Measurements from ENCODE around the gene GPR146. TPM values are rescaled to one million over a fixed set of nuclear protein-coding genes. Genes with fewer than 3 reads are reported as not detected.

Gene GPR146
- polyA plus RNA-seq, 1 donor from 2014 or later, result 2.6 TPM

DNA sequence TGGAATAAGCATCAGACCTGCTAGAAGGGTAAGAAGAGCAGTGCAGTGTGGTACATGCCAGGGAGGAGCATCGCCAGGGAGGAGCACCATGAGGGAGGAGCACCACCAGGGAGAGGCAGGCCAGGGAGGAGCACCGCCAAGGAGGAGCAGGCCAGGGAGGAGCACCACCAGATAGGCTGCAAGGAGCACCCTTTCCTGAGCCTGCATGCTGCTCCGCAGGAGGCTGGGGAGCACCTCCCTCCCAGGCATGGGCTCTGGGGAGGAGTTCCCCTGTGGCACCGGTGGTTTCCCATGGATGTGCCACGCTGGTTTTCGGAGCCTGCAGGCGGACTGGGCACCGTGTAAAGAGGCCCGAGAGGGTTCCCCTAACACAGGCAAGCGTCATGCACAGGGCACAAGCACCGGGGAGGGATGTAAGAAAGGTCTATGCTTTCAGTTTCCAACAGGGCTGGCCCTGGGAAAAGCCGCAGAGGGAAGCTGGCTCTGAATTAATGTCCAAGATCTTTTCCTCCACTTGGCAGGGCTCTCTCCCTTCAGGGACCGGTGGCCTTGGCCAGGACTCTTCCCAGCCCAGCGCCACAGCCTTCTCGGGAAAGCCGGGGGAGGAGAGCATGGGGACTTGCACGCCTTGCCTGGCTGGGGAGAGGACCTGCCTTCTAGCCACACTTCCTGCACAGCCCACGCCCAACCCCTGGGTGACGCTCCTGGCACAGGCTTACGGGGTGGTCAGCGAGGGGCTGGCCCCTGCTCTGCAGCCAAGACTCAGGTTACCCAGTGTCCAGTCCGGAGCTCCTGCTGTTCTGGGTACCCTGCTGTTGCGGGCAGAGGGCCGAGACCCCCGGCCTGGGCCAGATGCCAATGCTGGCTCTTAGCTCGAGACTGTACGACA lies 32.1 kb downstream of the GPR146 start:
- no peaks in the 10 kb centered on the region for H3K4me1 Mint-ChIP-seq
- no peaks in the 10 kb centered on the region for H3K27me3 Mint-ChIP-seq
- no peaks in the 10 kb centered on the region for H3K36me3 Mint-ChIP-seq
- H3K27ac Mint-ChIP-seq, result no peak overlapping the region
- H3K9me3 Mint-ChIP-seq, result no peaks in the 10 kb centered on the region
- H3K4me3 Mint-ChIP-seq, result no peak overlapping the region

DNA sequence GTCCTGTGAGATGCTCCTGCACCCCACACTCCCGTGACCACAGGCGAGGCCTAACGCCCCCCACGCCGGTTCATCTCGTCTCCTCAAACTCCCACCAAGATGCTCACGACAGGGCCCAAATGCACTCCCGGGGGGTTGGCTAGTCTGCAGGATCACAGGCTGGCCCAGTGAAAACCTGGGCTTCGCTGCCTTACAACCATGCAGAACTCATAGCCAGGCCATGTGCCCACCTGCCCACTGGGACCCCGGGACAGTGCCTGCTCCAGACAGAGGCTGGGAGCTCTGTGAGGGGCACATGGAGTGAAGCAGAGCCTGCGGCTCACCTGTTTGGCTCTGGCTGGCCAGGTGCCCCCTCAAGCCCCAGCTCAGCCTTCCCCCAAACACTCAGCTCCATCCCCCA lies 34.2 kb downstream of the GPR146 start:
- no peaks in the 10 kb centered on the region for H3K9me3 Mint-ChIP-seq
- H3K4me3 Mint-ChIP-seq, result no peak overlapping the region
- H3K27ac Mint-ChIP-seq, result no peak overlapping the region
- H3K4me1 Mint-ChIP-seq, result peaks cover 0 to 1% (median 0%) of the 10 kb centered on the region in 3 donors
- peaks cover 1% of the 10 kb centered on the region for H3K36me3 Mint-ChIP-seq
- no peaks in the 10 kb centered on the region for H3K27me3 Mint-ChIP-seq

DNA sequence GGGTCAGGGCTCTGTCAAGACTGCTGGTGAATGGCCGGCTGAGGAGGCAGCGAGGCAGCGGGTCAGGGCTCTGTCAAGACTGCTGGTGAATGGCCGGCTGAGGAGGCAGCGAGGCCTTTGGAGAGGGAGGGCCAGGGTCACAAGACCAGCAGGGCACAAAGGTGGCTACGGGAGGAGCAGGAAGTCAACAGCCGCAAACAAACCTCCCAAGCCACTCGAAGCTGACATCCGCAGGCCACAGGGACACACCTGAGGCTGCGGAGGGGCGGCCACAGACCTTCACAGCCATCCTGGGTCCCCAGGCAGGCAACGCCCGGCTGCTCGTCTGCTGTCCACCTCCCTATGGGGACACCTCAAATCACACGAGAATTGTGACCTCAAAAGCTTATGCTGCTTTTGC lies 34.6 kb downstream of the GPR146 start:
- Mint-ChIP-seq H3K9me3 (no peaks in the 10 kb centered on the region), H3K4me1 (peaks cover 0 to 1% (median 0%) of the 10 kb centered on the region in 3 donors), H3K27me3 (no peaks in the 10 kb centered on the region), H3K27ac (no peak overlapping the region), H3K4me3 (no peak overlapping the region), H3K36me3 (peaks cover 1% of the 10 kb centered on the region)

DNA sequence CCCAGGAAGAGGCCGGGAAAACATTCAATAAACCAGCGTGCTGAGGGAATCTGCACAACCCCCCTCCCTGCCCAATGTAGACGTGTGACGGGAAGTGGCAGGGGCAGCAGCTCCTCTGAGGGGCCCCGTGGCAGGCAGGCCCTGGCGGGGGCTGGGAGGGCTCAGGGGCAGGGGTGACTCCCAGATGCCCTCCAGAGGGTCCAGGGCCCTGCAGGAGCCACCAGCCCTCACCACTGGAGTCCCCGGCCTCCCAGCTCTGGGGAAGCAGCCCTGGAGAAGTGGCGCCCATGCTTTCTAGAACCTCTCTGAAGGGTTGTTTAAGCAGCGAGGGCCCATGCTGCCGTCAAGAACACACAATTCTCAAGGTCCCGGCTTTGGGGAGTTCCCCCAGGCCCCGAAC lies 35.2 kb downstream of the GPR146 start:
- Mint-ChIP-seq H3K9me3 (no peaks in the 10 kb centered on the region), H3K4me1 (peaks cover 0 to 1% (median 1%) of the 10 kb centered on the region in 3 donors), H3K27me3 (no peaks in the 10 kb centered on the region), H3K27ac (no peak overlapping the region), H3K36me3 (peaks cover 1% of the 10 kb centered on the region), H3K4me3 (no peak overlapping the region)

DNA sequence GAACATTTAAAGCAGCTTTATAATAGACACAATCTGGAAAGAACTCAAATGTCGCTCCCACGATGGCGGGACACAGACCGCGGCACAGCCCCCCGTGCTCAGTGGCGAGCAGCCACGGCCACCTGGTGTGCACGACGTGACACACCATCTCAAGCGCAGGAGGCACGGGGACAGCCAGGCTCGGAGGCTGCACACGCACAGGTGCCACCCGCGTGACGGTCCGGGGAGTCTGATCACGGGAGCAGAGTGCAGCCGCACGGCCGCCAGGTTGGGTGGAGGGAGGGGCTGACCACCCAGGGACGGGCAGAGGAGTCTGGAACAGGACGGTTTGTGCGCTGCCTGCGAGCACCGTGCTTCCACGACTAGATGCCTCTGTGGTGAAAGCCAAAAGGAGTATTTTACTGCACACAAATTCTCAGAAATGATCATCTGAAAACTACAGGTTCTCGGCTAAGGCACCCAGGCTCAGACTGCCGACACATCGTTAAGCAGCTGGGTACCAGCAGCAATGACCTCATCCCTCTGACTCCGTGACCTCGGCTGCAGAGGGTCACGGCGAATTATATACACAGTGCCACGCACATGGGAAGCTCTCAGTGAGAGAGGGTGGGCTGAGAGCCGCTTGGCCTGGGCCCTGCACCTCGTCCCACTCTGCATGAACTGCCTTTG lies 36.0 kb downstream of the GPR146 start:
- peaks cover 0 to 9% (median 6%) of the 10 kb centered on the region in 3 donors for H3K4me1 Mint-ChIP-seq
- H3K27me3 Mint-ChIP-seq, result no peaks in the 10 kb centered on the region
- peaks cover 1% of the 10 kb centered on the region for H3K36me3 Mint-ChIP-seq
- no peak overlapping the region for H3K27ac Mint-ChIP-seq
- no peak overlapping the region for H3K4me3 Mint-ChIP-seq
- no peaks in the 10 kb centered on the region for H3K9me3 Mint-ChIP-seq

DNA sequence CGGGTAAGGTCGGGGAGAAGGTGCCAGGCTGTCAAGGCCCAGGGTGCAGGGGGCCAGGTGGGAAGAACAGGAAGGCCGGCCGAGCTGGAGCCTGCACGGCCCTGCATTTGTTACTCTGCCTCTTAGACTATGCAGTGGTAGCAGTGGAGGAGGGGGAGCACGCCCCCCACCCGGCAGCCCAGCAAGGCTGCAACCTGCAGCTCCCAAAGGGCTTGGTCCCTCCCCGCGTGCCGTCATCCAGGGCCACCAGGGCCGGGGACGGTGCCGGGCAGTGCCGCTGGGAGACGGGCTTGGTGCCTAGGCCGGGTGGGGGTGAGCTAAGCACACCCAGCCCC lies 36.5 kb downstream of the GPR146 start:
- no peaks in the 10 kb centered on the region for H3K9me3 Mint-ChIP-seq
- no peaks in the 10 kb centered on the region for H3K27me3 Mint-ChIP-seq
- no peak overlapping the region for H3K27ac Mint-ChIP-seq
- H3K36me3 Mint-ChIP-seq, result peaks cover 1% of the 10 kb centered on the region
- H3K4me1 Mint-ChIP-seq, result peaks cover 2 to 11% (median 7%) of the 10 kb centered on the region in 3 donors
- H3K4me3 Mint-ChIP-seq, result no peak overlapping the region

DNA sequence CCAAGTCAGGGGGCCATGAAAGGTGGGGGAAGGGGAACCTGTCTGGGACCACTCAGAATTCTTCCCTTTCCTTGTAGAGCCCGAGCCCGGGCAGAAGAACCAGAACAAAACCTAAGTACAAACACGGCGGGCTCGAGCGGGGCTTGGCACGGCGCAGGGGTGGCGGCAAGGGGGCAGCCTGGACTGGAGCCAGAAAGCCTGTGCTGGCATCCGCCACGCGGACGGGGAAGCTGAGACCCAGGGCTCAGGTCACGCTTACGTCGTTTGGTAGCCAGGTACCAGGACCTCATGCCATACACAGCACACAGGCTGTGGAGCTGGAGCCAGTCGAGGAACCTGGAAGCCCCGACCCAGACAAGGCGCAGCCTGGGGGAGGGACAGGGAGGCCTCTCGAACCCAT lies 37.0 kb downstream of the GPR146 start:
- Mint-ChIP-seq H3K36me3 (peaks cover 1% of the 10 kb centered on the region), H3K27ac (no peak overlapping the region), H3K4me1 (peaks cover 6 to 16% (median 11%) of the 10 kb centered on the region in 3 donors), H3K4me3 (no peak overlapping the region), H3K27me3 (no peaks in the 10 kb centered on the region), H3K9me3 (no peaks in the 10 kb centered on the region)

DNA sequence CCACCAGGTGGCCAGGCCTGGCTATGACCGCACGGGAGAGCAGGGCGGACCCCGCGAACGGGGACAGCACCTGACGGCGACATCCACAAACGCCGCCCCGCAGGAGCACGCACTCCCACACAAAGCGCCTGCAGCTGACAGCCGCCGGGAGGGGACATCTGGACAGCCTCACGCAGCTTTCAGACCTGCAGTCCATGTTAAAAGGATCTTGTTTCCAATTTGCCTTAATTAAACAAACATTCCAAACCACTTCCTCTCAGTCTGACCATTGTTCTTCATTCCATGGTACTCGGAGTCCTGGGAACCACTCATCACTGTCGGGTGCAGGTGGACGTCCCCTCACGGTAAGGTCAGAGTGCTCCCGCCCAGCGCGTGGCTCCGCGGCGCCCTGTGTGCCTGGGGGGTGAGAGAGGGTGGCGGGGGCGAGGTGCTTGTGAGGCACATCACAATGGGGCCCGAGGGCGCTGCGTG lies 37.6 kb downstream of the GPR146 start:
- H3K27ac Mint-ChIP-seq, result no peak overlapping the region
- H3K9me3 Mint-ChIP-seq, result no peaks in the 10 kb centered on the region
- H3K4me3 Mint-ChIP-seq, result no peak overlapping the region
- H3K4me1 Mint-ChIP-seq, result peaks cover 13 to 19% (median 15%) of the 10 kb centered on the region in 3 donors
- H3K36me3 Mint-ChIP-seq, result peaks cover 1% of the 10 kb centered on the region
- H3K27me3 Mint-ChIP-seq, result no peaks in the 10 kb centered on the region

DNA sequence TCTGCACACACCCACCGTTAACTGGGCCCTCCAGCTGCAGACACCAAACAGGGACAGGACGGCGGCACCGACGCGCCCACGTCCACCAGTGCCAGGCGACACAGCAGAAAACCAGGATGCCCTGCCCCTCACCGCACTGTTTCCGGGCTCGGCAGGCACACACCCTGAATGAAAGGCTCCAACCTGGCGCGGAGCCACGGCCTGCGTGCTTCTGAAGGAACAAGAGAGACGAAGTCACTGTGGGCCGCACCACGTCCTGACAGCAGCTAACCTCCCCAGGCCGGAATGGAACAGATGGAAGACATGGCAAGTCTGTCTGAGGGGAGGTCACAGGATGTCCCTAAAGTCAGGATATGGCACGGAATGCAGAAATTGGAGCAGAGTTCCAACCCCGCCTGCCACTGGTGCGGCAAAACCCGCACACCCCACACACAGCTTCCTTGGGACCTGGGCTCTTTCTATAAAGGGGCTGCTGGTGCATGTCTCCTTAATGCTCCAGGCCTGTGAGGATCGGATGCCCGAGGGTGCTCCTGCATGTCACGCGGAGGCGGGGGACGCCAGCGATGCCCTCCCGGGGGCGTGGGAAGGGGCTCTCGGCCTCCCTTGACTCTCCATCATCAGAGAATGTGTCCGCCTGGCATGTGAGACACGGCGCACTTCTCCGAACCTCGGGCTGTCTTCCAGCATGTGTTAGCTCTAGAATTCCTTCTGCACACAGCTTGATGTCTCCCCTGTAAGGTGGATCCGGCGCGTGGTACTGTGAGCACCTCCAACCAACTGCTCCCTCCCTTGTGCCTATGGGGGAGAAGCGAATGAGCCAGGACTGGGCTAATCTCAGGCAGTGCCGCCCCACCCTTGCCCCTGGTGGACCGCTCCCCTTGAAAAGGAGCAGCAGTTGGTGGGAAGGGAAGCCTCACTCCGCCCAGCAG lies 39.6 kb downstream of the GPR146 start:
- Mint-ChIP-seq H3K36me3 (peaks cover 1% of the 10 kb centered on the region), H3K4me3 (no peak overlapping the region), H3K9me3 (no peaks in the 10 kb centered on the region), H3K27ac (peak overlapping the region in 2 of 3 donors; percentile 43 to 72), H3K4me1 (peaks cover 22 to 28% (median 24%) of the 10 kb centered on the region in 3 donors), H3K27me3 (no peaks in the 10 kb centered on the region)

DNA sequence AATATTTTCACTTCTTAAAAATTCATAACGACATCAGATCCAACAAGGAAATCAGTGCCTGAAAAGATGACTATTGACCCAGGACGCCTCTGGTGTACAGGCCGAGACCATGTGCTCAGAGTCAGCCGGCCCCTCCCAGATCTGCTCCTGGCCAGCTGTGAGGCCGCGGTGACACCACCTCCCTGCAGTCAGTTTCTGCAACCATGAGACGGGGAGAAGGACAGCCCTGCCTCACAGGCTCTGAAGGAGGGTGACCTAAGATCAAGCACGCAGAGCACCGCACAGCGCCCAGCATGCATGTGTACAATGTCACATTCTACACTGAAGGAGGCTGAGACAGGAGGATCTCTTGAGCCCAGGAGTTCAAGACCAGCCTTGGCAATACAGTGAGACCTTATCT lies 40.9 kb downstream of the GPR146 start:
- Mint-ChIP-seq H3K27me3 (no peaks in the 10 kb centered on the region), H3K36me3 (peaks cover 1% of the 10 kb centered on the region), H3K9me3 (no peaks in the 10 kb centered on the region), H3K27ac (peak overlapping the region in 1 of 3 donors; percentile 72), H3K4me1 (peaks cover 22 to 28% (median 26%) of the 10 kb centered on the region in 3 donors), H3K4me3 (peak overlapping the region in 2 of 4 donors; percentile 40 to 44)

DNA sequence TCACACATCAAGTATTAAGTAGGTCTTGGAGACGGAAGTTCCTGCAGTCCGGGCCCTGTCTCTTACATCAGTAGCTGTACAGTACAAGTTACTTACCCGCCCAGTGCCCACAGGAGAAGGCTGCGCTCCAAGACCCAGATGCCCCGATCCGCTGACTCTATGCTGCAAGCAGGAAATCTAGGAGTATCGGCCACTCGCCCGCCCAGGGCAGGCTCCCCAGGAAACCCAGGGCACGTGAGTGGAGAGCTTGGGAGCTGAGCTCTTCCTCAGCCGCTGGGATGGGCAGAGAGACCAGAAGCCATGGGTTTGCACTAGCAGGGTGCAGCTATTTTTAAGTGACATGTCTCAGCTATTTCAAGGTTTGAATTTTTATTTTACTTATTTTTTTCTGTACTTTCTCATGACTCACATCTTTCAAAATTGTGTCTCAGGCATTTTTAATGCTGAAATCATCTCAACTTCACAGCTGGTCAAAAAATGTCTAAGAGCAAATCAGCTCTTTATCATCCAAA lies 41.6 kb downstream of the GPR146 start:
- H3K27me3 Mint-ChIP-seq, result no peaks in the 10 kb centered on the region
- peaks cover 1% of the 10 kb centered on the region for H3K36me3 Mint-ChIP-seq
- H3K27ac Mint-ChIP-seq, result peak overlapping the region; percentile 73 to 89 (median 76)
- H3K9me3 Mint-ChIP-seq, result no peaks in the 10 kb centered on the region
- peaks cover 22 to 28% (median 26%) of the 10 kb centered on the region in 3 donors for H3K4me1 Mint-ChIP-seq
- peak overlapping the region in 3 of 4 donors; percentile 84 to 94 (median 90) for H3K4me3 Mint-ChIP-seq

DNA sequence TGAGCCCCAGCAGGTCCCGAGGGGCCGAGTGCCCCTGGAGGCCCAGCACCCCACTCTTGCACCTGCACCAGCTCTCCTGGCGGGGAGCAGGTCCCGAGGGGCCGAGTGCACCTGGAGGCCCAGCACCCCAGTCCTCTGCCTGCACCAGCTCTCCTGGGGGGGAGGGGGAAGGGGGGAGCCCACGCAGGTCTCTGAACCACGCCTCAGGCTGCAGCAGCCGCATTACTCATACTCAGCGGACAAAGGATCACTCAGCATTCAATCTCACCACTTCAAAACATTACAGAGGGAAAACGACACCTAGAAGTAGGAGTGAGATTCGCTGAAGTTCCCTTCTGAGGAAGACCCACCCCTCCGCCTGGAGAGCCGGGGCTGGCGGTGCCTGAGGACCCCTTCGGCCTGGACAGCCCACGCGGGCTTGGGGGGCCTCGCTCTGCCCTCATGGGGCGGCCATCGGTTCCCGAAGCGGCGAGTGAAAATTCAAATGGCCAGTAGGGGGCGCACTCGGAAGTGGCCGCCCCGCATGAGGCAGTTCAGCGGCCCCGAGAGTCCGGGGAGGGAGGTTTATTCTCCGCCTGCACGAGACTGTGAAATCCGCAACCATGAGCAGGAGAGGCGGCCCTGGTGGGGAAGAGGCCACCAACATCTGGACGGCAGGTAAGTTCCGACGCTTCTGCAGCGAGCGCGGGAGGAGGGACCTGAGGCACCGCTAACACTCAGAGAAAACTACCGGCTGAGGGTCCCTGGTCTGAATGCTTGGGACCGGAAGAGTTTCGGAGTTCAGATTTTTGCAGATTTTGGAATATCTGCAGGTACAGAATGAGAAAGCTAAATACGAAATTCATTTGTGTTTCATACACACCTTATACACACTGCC lies 42.5 kb downstream of the GPR146 start:
- peaks cover 22 to 28% (median 26%) of the 10 kb centered on the region in 3 donors for H3K4me1 Mint-ChIP-seq
- H3K36me3 Mint-ChIP-seq, result peaks cover 1% of the 10 kb centered on the region
- peak overlapping the region; percentile 73 to 89 (median 76) for H3K27ac Mint-ChIP-seq
- H3K9me3 Mint-ChIP-seq, result no peaks in the 10 kb centered on the region
- H3K27me3 Mint-ChIP-seq, result peaks cover under 1% of the 10 kb centered on the region
- peak overlapping the region; percentile 78 to 94 (median 87) for H3K4me3 Mint-ChIP-seq

DNA sequence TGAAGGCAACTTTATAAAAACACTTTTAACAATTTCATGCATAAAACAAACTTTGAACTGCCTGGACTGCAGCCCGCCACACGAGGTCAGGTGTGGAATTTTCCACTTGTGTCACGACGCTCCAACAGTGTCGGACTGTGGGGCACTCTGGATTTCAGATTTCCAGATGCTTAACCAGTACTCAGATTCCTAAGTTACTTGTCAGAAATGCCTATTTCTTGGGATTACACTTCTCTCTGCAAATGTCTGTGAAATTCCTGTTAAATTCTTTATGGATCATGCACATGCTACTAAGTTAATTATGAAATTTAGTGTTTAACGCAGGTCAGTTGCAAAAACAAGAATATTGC lies 43.1 kb downstream of the GPR146 start:
- Mint-ChIP-seq H3K4me3 (peak overlapping the region; percentile 78 to 94 (median 87)), H3K4me1 (peaks cover 22 to 28% (median 26%) of the 10 kb centered on the region in 3 donors), H3K27ac (peak overlapping the region in 2 of 3 donors; percentile 73 to 76), H3K27me3 (peaks cover 2% of the 10 kb centered on the region), H3K36me3 (peaks cover 1% of the 10 kb centered on the region), H3K9me3 (no peaks in the 10 kb centered on the region)
